Measurements from ENCODE around the gene MAPK8IP1.

DNA sequence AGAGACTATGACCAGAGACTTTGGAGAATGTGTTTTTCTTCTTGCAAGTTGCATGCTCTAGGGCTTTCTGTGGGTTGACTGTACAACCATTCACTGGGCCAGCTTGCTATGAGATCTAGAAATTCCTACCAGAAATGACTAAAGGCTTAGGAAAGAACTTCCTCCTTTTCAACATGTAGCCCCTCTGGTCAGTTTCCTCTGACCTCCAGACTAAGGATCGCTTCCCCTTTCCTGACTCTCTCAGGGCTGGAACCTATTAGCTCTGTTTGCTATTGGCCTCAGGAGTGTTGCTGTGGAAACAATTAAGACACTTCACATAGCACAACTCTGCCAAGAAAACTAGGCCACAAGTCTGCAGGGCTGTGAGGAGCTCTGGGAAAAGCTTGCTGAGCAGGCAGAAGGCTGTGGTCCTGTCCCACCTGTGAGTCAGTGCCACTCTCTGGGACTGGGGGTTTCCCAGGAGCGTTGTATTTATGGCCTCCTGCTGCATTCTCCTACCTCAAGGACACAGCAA lies 27.4 kb upstream of the MAPK8IP1 start:
- TF ChIP-seq, protein P1, sequence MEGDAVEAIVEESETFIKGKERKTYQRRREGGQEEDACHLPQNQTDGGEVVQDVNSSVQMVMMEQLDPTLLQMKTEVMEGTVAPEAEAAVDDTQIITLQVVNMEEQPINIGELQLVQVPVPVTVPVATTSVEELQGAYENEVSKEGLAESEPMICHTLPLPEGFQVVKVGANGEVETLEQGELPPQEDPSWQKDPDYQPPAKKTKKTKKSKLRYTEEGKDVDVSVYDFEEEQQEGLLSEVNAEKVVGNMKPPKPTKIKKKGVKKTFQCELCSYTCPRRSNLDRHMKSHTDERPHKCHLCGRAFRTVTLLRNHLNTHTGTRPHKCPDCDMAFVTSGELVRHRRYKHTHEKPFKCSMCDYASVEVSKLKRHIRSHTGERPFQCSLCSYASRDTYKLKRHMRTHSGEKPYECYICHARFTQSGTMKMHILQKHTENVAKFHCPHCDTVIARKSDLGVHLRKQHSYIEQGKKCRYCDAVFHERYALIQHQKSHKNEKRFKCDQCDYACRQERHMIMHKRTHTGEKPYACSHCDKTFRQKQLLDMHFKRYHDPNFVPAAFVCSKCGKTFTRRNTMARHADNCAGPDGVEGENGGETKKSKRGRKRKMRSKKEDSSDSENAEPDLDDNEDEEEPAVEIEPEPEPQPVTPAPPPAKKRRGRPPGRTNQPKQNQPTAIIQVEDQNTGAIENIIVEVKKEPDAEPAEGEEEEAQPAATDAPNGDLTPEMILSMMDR (IDR thresholded peaks at IDR 0.05; ENCODE audit: insufficient read depth, low read length) = no peak
- TF ChIP-seq POLR2AphosphoS5 (IDR thresholded peaks at IDR 0.05; ENCODE audit: low read depth) (no peak), SPI1 (IDR thresholded peaks at IDR 0.05; ENCODE audit: borderline replicate concordance, low read depth) (no peak)

All from HL-60 (cell line).